Subcutaneous abdominal adipose tissue (tissue), 5 donors: ENCODE measurements around the gene SP2.
"Not testable (repeated sequence)": the region's sequence is repeated elsewhere in the genome, so short reads cannot be mapped to it uniquely, and the experiment has no call there.

Experiments
- H3K27ac ChIP-seq: one replicate; pipeline ENCODE4 v1.7.0; 2013; ENCODE audit warnings: low read depth, mild to moderate bottlenecking, inconsistent platforms, low read length, moderate library complexity
- H3K27me3 ChIP-seq, 5 donors: one replicate each; pipeline ENCODE4 v1.7.0; 2013; ENCODE audit warnings: low read length in 5 of 5, inconsistent platforms in 1 of 5; ENCODE audit not compliant: control insufficient read depth in 5 of 5, insufficient read depth in 4 of 5
- H3K36me3 ChIP-seq, 5 donors: one replicate each; pipeline ENCODE4 v1.7.0; 2013; ENCODE audit warnings: low read length in 5 of 5; ENCODE audit not compliant: control insufficient read depth in 5 of 5, insufficient read depth in 5 of 5
- H3K4me1 ChIP-seq, 5 donors: one replicate each; pipeline ENCODE4 v1.7.0; 2013; ENCODE audit warnings: low read length in 5 of 5, mild to moderate bottlenecking in 3 of 5, moderate library complexity in 1 of 5; ENCODE audit not compliant: control insufficient read depth in 5 of 5, insufficient read depth in 5 of 5
- H3K4me3 ChIP-seq, 5 donors: one replicate each; pipeline ENCODE4 v1.7.0; 2013; ENCODE audit warnings: low read length in 5 of 5, low read depth in 1 of 5
- H3K9ac ChIP-seq, 5 donors: one replicate each; pipeline ENCODE4 v1.7.0; 2013; ENCODE audit warnings: low read length in 5 of 5, mild to moderate bottlenecking in 4 of 5, moderate library complexity in 3 of 5
- H3K9me3 ChIP-seq, 5 donors: one replicate each; pipeline ENCODE4 v1.7.0; 2013; ENCODE audit warnings: low read length in 5 of 5; ENCODE audit not compliant: control insufficient read depth in 5 of 5
- donor health status: healthy.
- donor health status: healthy.
- donor health status: healthy.
- donor health status: healthy.
- donor health status: healthy.

Gene SP2

GRCh38 chr17:47934856-47935255 lies 38.8 kb downstream of the SP2 start:
- H3K9me3 ChIP-seq: no peaks in the 10 kb centered on the region
- no peak overlapping the region for H3K9ac ChIP-seq
- H3K27me3 ChIP-seq: no peaks in the 10 kb centered on the region
- peaks cover 0 to 12% (median 3%) of the 10 kb centered on the region in 5 donors for H3K4me1 ChIP-seq
- no peak overlapping the region for H3K4me3 ChIP-seq
- H3K36me3 ChIP-seq: peaks cover 0 to 7% (median 4%) of the 10 kb centered on the region in 5 donors
- H3K27ac ChIP-seq: no peak overlapping the region

GRCh38 chr17:47935468-47935867 lies 39.4 kb downstream of the SP2 start:
- H3K4me3 ChIP-seq, H3K9me3 ChIP-seq, H3K27ac ChIP-seq, H3K27me3 ChIP-seq, H3K36me3 ChIP-seq, H3K9ac ChIP-seq: not testable (repeated sequence)
- peaks cover 0 to 12% (median 3%) of the 10 kb centered on the region in 5 donors for H3K4me1 ChIP-seq

- Histone ChIP-seq H3K27ac (no peak overlapping the region), H3K27me3 (no peaks in the 10 kb centered on the region), H3K9ac (no peak overlapping the region), H3K4me1 (peaks cover 0 to 16% (median 6%) of the 10 kb centered on the region in 5 donors), H3K36me3 (no peaks in the 10 kb centered on the region), H3K4me3 (no peak overlapping the region), H3K9me3 (no peaks in the 10 kb centered on the region)
These were observed 39.9 kb downstream of the SP2 start for GRCh38 chr17:47935961-47936360.

GRCh38 chr17:47937941-47938340 lies 41.9 kb downstream of the SP2 start:
- no peaks in the 10 kb centered on the region for H3K36me3 ChIP-seq
- H3K9ac ChIP-seq: no peak overlapping the region
- no peak overlapping the region for H3K4me3 ChIP-seq
- H3K27ac ChIP-seq: no peak overlapping the region
- no peaks in the 10 kb centered on the region for H3K9me3 ChIP-seq
- H3K4me1 ChIP-seq: peaks cover 2 to 29% (median 21%) of the 10 kb centered on the region in 5 donors
- H3K27me3 ChIP-seq: no peaks in the 10 kb centered on the region

GRCh38 chr17:47941246-47942095 lies 45.4 kb downstream of the SP2 start, which contains the start of gene PNPO:
PNPO (plus strand) TSS chr17:47941571; CDS start chr17:47941676, 105 bp downstream.
- peak within 1 kb of the TSS; percentile 76 for H3K27ac ChIP-seq
- peak within 1 kb of the TSS; percentile 81 to 97 (median 87) for H3K9ac ChIP-seq
- H3K27me3 ChIP-seq: no peaks in the 10 kb centered on the region
- H3K4me1 ChIP-seq: peaks cover 2 to 39% (median 29%) of the 10 kb centered on the region in 5 donors
- peak within 1 kb of the TSS; percentile 71 to 93 (median 83) for H3K4me3 ChIP-seq
- H3K36me3 ChIP-seq: peaks cover 0 to 31% (median 19%) of the 10 kb centered on the region in 5 donors
- H3K9me3 ChIP-seq: no peaks in the 10 kb centered on the region

GRCh38 chr17:47942096-47942510 lies 46.1 kb downstream of the SP2 start:
- H3K27me3 ChIP-seq: no peaks in the 10 kb centered on the region
- H3K36me3 ChIP-seq: peaks cover 0 to 32% (median 19%) of the 10 kb centered on the region in 5 donors
- peak overlapping the region; percentile 81 to 97 (median 87) for H3K9ac ChIP-seq
- H3K4me1 ChIP-seq: peaks cover 2 to 39% (median 29%) of the 10 kb centered on the region in 5 donors
- peak overlapping the region; percentile 76 for H3K27ac ChIP-seq
- H3K4me3 ChIP-seq: peak overlapping the region; percentile 71 to 93 (median 83)
- H3K9me3 ChIP-seq: no peaks in the 10 kb centered on the region

GRCh38 chr17:47942568-47942967 lies 46.5 kb downstream of the SP2 start:
- Histone ChIP-seq H3K27ac (peak overlapping the region; percentile 76), H3K9ac (peak overlapping the region in 2 of 5 donors; percentile 87 to 96), H3K36me3 (peaks cover 0 to 32% (median 19%) of the 10 kb centered on the region in 5 donors), H3K4me3 (no peak overlapping the region), H3K9me3 (no peaks in the 10 kb centered on the region), H3K4me1 (peaks cover 2 to 39% (median 29%) of the 10 kb centered on the region in 5 donors), H3K27me3 (no peaks in the 10 kb centered on the region)

GRCh38 chr17:47945080-47945479 lies 49.0 kb downstream of the SP2 start:
- H3K9ac ChIP-seq: no peak overlapping the region
- H3K9me3 ChIP-seq: no peaks in the 10 kb centered on the region
- no peak overlapping the region for H3K4me3 ChIP-seq
- H3K4me1 ChIP-seq: peaks cover 4 to 50% (median 36%) of the 10 kb centered on the region in 5 donors
- no peak overlapping the region for H3K27ac ChIP-seq
- H3K27me3 ChIP-seq: no peaks in the 10 kb centered on the region
- peaks cover 0 to 40% (median 24%) of the 10 kb centered on the region in 5 donors for H3K36me3 ChIP-seq

GRCh38 chr17:47945529-47946508 lies 49.8 kb downstream of the SP2 start:
- H3K4me1 ChIP-seq: peaks cover 4 to 49% (median 34%) of the 10 kb centered on the region in 5 donors
- peak overlapping the region in 1 of 5 donors; percentile 9 for H3K9ac ChIP-seq

More at GRCh38 chr17:47945529-47946508, 49.8 kb downstream of the SP2 start:
- Histone ChIP-seq H3K4me3 (no peak overlapping the region), H3K27me3 (no peaks in the 10 kb centered on the region), H3K36me3 (peaks cover 0 to 40% (median 24%) of the 10 kb centered on the region in 5 donors), H3K9me3 (no peaks in the 10 kb centered on the region), H3K27ac (no peak overlapping the region)
